Measurements from ENCODE around the gene HRH2.

DNA sequence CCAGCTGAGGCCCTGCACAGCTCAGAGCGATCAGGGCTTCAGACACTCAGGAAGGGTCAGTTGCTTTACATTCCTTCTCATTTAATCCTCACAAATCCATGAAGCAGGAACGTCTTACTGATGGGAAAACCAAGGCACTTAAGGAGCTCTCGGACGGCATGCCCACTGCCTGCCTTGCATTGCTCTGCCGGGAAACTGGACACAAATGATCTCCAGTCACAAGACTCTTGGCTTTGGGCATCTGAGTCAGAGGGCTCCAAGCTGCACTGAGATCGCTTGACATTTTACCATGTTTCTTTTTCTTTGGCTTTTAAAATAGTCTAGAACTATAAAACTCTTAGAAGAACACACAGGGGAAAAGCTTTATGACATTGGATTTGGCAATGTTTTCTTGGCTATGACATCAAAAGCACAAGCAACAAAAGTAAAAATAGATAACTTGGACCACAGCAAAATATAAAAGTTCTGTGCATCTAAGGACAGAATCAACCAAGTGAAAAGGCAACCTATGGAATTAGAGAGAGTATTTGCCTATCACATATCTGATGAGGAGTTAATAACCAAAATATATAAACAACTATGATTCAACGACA, 43.6 kb upstream of the HRH2 start:
- TF ChIP-seq, protein P1, sequence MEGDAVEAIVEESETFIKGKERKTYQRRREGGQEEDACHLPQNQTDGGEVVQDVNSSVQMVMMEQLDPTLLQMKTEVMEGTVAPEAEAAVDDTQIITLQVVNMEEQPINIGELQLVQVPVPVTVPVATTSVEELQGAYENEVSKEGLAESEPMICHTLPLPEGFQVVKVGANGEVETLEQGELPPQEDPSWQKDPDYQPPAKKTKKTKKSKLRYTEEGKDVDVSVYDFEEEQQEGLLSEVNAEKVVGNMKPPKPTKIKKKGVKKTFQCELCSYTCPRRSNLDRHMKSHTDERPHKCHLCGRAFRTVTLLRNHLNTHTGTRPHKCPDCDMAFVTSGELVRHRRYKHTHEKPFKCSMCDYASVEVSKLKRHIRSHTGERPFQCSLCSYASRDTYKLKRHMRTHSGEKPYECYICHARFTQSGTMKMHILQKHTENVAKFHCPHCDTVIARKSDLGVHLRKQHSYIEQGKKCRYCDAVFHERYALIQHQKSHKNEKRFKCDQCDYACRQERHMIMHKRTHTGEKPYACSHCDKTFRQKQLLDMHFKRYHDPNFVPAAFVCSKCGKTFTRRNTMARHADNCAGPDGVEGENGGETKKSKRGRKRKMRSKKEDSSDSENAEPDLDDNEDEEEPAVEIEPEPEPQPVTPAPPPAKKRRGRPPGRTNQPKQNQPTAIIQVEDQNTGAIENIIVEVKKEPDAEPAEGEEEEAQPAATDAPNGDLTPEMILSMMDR (IDR thresholded peaks at IDR 0.05; ENCODE audit: low read length): no peak
- TF ChIP-seq EZH2 (IDR thresholded peaks at IDR 0.05; ENCODE audit: borderline replicate concordance, low read length): no peak

All from OCI-LY1 (cell line).